Skin epidermis (tissue), 12 donors: ENCODE measurements around the gene HOXB8.

Source experiments
- H3K27ac ChIP-seq, 21 experiments: fragments of 200-600 bp; sonication (generic) in 11 of 21; one replicate each; pipeline ENCODE4 v1.5.0; 2020; ENCODE audit warnings: mild to moderate bottlenecking in 3 of 21, inconsistent platforms in 2 of 21, moderate library complexity in 2 of 21
- H3K4me3 ChIP-seq, 7 experiments: fragments of 200-600 bp; sonication (generic) in 2 of 7; one replicate each; pipeline ENCODE4 v1.5.0; 2020; ENCODE audit warnings: inconsistent platforms in 2 of 7, mild to moderate bottlenecking in 2 of 7, moderate library complexity in 1 of 7

Gene HOXB8

DNA sequence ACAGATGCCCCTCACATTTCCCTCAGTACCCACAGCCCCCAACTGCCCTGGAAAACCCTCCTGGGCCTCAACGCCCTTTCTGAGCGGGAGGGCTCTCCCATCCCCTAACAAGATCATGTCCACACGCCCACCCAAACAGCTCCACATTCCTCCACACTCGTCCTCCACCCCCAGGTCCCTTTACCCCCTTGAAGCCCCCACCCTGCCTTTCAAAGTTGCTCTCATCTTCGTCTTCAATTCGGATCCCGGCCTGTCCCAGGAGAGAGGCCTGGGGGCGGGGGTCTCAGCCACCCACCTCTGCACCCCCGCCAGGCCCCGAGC is 51.3 kb downstream of the HOXB8 start:
- Histone ChIP-seq H3K4me3 (peak overlapping the region; percentile 11 to 40 (median 27)), H3K27ac (peak overlapping the region in 16 of 21 experiments; percentile 1 to 82 (median 58))

DNA sequence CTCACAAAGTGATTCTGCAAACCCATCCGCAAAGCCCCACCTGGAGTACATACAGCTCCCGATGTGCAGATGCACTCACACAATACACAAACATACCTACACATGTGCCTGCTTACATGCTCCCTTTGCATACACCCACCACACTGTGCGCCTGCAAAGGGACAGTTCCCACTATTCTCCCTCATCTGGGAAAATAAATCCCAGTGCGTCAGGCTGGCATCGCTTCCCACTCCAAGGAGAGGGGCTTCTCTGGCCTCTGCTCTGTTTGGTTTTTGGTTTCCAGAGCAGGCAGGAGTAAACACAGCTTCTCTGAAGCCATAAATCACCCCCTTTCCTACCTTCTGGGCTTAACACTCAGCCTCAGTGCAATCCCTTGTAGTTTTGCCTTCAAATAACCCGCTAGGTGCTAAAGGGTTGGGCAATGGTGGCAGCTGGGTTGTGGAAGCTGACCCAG is 51.7 kb downstream of the HOXB8 start:
- Histone ChIP-seq H3K27ac (peak overlapping the region in 9 of 21 experiments; percentile 30 to 82 (median 66)), H3K4me3 (peak overlapping the region in 4 of 7 experiments; percentile 11 to 40 (median 32))

DNA sequence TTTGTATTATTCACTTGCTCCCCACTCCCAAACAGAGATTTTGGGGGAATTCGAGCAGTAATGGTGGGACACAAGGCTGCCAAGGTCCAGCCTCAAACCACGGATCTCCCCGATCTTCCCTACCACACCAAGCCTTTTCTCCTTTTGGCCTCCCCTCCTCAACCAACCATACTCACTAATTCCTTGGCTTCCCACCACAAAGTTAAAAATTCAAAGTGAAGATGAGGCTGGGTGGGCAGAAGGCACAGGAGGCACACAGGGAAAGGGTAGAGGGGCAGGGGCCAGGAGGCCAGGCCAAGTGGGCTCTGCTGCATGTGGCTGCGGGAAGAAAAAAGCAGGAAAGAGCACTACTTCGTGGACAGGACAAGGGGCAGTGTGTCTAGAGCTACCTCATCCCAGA is 52.2 kb downstream of the HOXB8 start:
- Histone ChIP-seq H3K27ac (peak overlapping the region in 4 of 21 experiments; percentile 11 to 82 (median 74)), H3K4me3 (no peak overlapping the region)
